Upper lobe of left lung (tissue), 4 donors: ENCODE data around the gene MAML2.

Experiments
- EP300 ChIP-seq, 4 donors: sonication (generic); formaldehyde crosslinking; IDR thresholded peaks; one replicate each; pipeline ENCODE4 v1.5.1; 2017; ENCODE audit warnings: antibody characterized with exemption in 4 of 4, control low read depth in 2 of 4
- POLR2A ChIP-seq, 4 donors: fragments of 450-650 bp; IDR thresholded peaks; one replicate each; pipeline ENCODE4 v1.5.1; 2016 to 2017; ENCODE audit warnings: antibody characterized with exemption in 4 of 4, mild to moderate bottlenecking in 2 of 4
- POLR2AphosphoS5 ChIP-seq, 2 donors: sonication (generic); formaldehyde crosslinking; IDR thresholded peaks; one replicate each; pipeline ENCODE4 v1.5.1; 2017; ENCODE audit warnings: antibody characterized with exemption in 2 of 2
- TF ChIP-seq, protein P1 (sequence below), 6 experiments: fragments of 450-650 bp in 4 of 6; fragments of 200-600 bp in 2 of 6; sonication (generic) in 2 of 6; IDR thresholded peaks; one replicate each; pipeline ENCODE4 v1.5.1; 2016 to 2019; ENCODE audit warnings: antibody characterized with exemption in 6 of 6

GRCh38 chr11:96332126-96332771 lies 10.7 kb downstream of the MAML2 start:
- TF ChIP-seq, protein P1, sequence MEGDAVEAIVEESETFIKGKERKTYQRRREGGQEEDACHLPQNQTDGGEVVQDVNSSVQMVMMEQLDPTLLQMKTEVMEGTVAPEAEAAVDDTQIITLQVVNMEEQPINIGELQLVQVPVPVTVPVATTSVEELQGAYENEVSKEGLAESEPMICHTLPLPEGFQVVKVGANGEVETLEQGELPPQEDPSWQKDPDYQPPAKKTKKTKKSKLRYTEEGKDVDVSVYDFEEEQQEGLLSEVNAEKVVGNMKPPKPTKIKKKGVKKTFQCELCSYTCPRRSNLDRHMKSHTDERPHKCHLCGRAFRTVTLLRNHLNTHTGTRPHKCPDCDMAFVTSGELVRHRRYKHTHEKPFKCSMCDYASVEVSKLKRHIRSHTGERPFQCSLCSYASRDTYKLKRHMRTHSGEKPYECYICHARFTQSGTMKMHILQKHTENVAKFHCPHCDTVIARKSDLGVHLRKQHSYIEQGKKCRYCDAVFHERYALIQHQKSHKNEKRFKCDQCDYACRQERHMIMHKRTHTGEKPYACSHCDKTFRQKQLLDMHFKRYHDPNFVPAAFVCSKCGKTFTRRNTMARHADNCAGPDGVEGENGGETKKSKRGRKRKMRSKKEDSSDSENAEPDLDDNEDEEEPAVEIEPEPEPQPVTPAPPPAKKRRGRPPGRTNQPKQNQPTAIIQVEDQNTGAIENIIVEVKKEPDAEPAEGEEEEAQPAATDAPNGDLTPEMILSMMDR (IDR thresholded peaks at IDR 0.05): no peak
- TF ChIP-seq POLR2A (IDR thresholded peaks at IDR 0.05) (no peak), POLR2AphosphoS5 (IDR thresholded peaks at IDR 0.05) (no peak), EP300 (IDR thresholded peaks at IDR 0.05) (no peak)
